Measurements from ENCODE around the gene MMRN2.
"Not testable (repeated sequence)": the region's sequence is repeated elsewhere in the genome, so short reads cannot be mapped to it uniquely, and the experiment has no call there.

The MMRN2 gene

GRCh38 chr10:86942441-86943315 is 14.7 kb downstream of the MMRN2 start:
- FAIRE-seq (no peak), DNase-seq (ENCODE audit: low spot score) (peak; percentile 0)

- DNase-seq (ENCODE audit: low spot score) (peak; percentile 0), FAIRE-seq (no peak)
Observed at GRCh38 chr10:86941991-86942421, 15.4 kb downstream of the MMRN2 start.

DNA sequence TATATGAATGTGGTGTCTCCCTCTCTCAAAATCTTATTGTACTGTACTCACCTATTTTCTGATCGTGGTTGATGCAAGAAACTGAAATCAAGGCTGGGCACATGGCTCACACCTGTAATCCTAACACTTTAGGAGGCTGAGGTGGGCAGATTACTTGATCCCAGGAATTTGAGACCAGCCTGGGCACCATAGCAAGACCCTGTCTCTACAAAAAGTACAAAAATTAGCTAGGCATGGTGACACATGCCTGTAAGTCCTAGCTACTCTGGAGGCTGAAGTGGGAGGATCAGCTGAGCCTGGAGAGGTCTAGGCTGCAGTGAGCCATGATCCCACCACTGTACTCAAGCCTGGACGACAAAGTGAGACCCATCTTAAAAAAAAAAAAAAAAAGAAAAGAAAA is 16.0 kb downstream of the MMRN2 start:
- FAIRE-seq (no peak), DNase-seq (ENCODE audit: low spot score) (no peak)

GRCh38 chr10:86940677-86941076 is 16.7 kb downstream of the MMRN2 start:
- DNase-seq (ENCODE audit: low spot score) (no peak), FAIRE-seq (no peak)

DNA sequence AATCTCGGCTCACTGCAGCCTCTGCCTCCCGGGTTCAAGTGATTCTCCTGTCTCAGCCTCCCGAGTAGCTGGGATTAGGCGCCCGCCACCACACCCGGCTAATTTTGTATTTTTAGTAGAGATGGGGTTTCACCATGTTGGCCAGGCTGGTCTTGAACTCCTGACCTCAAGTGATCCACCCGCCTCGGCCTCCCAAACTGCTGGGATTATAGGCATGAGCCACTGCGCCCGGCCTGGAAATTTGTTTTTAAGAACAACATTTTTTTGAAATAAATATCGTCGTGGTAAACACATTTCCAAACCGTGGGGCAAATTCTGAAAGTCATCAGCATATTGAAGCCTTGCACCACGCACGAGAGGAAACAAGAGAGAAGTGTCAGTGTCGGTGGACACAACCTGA is 17.3 kb downstream of the MMRN2 start:
- DNase-seq (ENCODE audit: low spot score); FAIRE-seq: not testable (repeated sequence)

GRCh38 chr10:86938260-86938659 is 19.2 kb downstream of the MMRN2 start:
- DNase-seq (ENCODE audit: low spot score) (no peak), FAIRE-seq (no peak)

DNA sequence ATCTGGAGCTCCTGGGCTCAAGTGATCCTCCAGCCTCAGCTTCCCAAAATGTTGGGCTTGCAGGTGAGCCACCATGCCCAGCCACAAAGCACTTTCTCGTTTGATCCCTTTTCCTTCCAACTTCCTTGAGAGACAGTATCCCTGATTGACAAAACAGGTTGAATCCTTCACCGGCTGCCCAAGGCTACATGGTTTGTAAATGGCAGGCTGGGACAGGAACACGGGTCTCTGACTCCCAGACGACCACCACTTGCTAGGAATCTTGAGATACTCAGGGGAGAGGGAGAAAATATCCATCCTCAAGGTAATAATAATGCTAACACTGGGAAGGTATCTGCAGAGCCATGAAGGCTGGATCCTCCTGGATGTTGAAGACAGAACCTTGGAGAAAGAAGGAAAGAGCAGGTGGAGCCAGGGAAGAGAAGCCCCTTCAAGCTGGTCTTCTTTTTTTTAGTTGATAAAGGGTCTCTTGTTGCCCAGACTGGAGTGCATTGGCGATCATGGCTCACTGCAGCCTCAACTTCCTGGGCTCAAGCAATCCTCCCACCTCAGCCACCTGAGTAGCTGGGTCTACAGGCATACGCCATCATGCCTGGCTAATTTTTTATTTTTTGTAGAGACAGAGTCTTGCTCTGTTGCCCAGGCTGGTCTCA is 19.8 kb downstream of the MMRN2 start:
- FAIRE-seq (no peak), DNase-seq (ENCODE audit: low spot score) (no peak)

DNA sequence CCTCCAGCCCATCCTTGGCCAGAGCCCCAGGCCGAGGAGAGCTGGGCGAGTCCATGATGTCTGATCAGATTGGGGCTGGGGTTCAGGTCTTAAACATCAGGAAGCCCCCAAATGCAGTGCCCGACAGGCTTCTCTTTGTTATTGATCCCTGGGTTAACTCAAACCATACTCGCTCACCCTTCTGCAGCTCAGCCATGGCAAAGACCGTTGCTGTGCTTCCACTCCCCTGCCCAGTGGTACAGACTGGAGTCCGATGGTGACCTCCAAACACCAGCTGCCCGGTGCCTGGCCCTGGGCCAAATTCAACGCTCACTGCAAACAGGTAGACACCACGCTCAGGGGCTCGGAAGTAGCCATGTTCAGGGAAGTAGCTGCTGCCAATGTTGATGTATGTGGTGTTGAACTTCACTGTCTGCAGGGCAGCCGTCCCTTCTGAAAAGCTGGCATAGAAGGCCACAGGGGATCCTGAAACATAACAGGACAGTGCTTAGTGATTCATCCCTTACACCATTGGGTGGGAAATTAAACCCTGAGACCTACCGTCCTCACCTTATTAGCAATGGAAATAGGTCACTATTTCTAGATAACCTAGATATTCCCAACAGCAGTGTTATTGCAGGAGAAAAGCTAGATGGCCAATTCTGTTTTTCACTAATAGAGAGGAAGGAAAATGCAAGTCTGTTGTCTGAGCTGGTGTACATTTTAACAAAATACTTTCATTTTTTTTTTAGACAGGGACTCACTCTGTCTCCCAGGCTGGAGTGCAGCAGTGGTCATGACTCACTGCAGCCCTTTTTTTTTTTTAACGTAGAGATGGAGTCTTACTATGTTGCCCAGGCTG is 20.5 kb downstream of the MMRN2 start:
- DNase-seq (ENCODE audit: low spot score) = no peak

GRCh38 chr10:86934162-86934711 is 23.2 kb downstream of the MMRN2 start:
- not testable (repeated sequence) for FAIRE-seq; DNase-seq (ENCODE audit: low spot score)

More for the DNA sequence above, 20.5 kb downstream of the MMRN2 start:
- FAIRE-seq = no peak

- no peak for DNase-seq (ENCODE audit: low spot score)
- no peak for FAIRE-seq
Observed at GRCh38 chr10:86932674-86933073, 24.7 kb downstream of the MMRN2 start.

DNA sequence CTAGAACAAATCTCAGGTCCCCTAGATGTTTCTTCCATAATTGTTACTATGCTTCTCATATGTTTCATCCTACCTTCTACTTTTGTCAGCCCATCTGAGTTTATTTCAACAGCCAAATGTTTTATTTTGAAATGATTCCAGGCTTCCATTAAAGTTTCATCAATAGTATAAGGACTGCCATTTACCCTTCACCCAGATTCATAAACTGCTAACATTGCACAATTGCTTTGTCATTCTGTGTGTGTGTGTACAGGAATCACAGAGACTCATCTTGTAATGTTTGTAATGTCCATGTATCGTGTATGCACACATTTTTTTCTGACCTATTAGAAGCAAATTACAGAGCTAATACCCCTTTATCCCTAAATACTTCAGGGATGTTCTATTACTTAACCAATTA is 25.5 kb downstream of the MMRN2 start:
- FAIRE-seq = no peak
- no peak for DNase-seq (ENCODE audit: low spot score)

- FAIRE-seq (no peak), DNase-seq (ENCODE audit: low spot score) (no peak)
Observed at GRCh38 chr10:86929468-86930380, 27.7 kb downstream of the MMRN2 start.

DNA sequence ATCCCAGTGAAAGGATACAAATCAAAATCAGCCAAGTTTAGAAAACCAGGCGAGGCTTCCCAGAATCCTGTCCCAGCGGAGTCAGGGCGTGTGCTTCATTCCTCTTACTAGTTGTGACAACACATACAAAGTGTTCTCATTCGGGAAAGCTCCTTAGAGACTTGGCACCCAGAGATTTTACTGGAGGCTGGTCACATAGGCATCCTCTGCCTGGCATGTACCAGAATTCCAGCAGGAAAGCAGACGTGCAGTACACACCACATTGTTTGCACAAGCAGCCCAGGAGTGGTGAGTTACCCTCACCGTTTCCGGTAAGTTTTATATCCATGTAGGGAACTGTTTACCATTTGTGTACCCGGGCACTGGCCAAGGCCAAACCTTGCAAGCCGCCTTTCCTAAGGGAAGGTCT is 34.9 kb downstream of the MMRN2 start:
- FAIRE-seq (no peak), DNase-seq (ENCODE audit: low spot score) (no peak)

- FAIRE-seq (no peak), DNase-seq (ENCODE audit: low spot score) (no peak)
Observed at GRCh38 chr10:86918022-86918471, 39.4 kb downstream of the MMRN2 start.

DNA sequence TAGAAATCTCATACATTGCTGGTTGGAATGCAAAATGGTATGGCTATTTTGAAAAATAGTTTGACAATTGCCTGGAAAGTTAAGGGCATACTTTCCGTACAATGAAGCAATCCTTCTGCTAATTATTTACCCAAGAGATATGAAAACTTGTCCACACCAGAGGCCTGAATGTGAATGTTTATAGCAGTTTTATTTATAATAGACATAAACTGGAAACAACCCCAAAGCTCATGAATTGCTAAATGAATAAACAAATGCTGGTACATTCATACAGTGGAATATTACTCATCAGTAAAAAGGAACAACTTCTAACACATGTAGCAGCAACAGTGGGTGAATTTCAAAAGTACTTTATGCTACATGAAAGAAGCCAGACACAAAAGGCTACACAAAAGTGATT is 42.7 kb downstream of the MMRN2 start:
- FAIRE-seq (no peak), DNase-seq (ENCODE audit: low spot score) (no peak)

GRCh38 chr10:86905429-86905828 is 52.0 kb downstream of the MMRN2 start:
- DNase-seq (ENCODE audit: low spot score) (no peak), FAIRE-seq (no peak)

DNA sequence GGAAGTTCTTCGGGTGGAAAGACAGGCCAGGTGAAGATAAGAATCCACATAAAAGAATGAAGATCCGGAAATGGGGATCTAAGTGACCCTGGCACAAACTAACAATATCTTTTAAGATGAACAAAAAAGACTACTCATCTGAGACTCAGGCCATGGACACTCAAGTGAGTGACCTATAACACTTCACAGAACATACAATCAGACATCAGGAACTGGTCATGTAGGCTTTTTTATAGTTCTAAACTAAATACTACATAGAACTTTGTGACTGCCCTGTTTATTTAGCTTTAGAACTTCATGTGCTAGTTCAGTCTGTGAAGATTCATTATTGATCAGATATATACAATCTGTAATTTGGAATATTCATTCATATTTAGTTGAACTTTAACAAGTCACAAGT is 52.8 kb downstream of the MMRN2 start:
- DNase-seq (ENCODE audit: low spot score) (no peak), FAIRE-seq (no peak)

- DNase-seq (ENCODE audit: low spot score) (no peak), FAIRE-seq (no peak)
Observed at GRCh38 chr10:86900955-86901354, 56.5 kb downstream of the MMRN2 start.

GRCh38 chr10:86899670-86900276 is 57.6 kb downstream of the MMRN2 start:
- peak; percentile 25 for DNase-seq (ENCODE audit: low spot score)
- no peak for FAIRE-seq

DNA sequence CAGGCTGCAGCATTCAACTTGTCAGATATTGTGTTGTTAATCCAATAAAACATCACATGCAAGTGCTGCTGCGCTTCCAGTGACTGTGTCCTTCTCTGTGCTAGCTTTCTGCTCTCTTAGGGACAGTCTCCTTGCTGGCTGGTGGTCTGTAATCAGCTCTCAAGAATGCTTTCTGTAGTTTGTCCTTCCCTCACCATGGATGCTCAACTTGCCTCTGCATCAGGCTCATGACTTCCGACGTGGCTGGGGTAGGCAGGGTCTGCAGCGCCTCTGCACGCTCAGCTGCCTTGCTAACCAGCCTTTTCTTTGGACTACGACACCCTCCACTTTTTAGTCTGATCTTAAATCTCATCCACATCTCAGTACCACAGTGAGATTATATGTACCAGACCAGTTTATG is 58.3 kb downstream of the MMRN2 start:
- FAIRE-seq (no peak), DNase-seq (ENCODE audit: low spot score) (no peak)

Measured in urothelium cell line (cell line).